Kidney (tissue), 14 donors: ENCODE results near the gene HEY2. TPM values are rescaled to one million over a fixed set of nuclear protein-coding genes. Genes with fewer than 3 reads are reported as not detected.

ENCODE experiments used
- DNase-seq, 5 donors: peaks; one replicate each; pipeline ENCODE4 v3.0.0-alpha.2; 2013 to 2020
- FAIRE-seq: peaks from 2 replicates; lab custom pipeline; 2012; peaks lifted over from hg19 to GRCh38; lab: Jason Lieb, UNC
- H3K27ac ChIP-seq, 2 donors: one replicate each; pipeline ENCODE4 v1.7.0; 2013; ENCODE audit warnings: low read depth in 2 of 2, low read length in 2 of 2, inconsistent platforms in 1 of 2
- H3K27me3 ChIP-seq: one replicate; pipeline ENCODE4 v1.7.1; 2013; ENCODE audit warnings: low read length, inconsistent platforms; ENCODE audit not compliant: control insufficient read depth, insufficient read depth
- H3K36me3 ChIP-seq, 3 donors: one replicate each; pipeline versions ENCODE4 v1.7.0 to v1.7.1; 2013; ENCODE audit warnings: low read length in 3 of 3, control low read depth in 1 of 3, inconsistent platforms in 1 of 3; ENCODE audit not compliant: insufficient read depth in 3 of 3, control insufficient read depth in 2 of 3
- H3K4me1 ChIP-seq, 3 donors: one replicate each; pipeline versions ENCODE4 v1.7.0 to v1.7.1; 2013; ENCODE audit warnings: low read length in 3 of 3, inconsistent platforms in 1 of 3, low read depth in 1 of 3; ENCODE audit not compliant: control insufficient read depth in 2 of 3, insufficient read depth in 2 of 3
- H3K4me3 ChIP-seq, 3 donors: one replicate each; pipeline versions ENCODE4 v1.7.0 to v1.8.1; 2013; ENCODE audit warnings: low read length in 3 of 3, control low read depth in 1 of 3, inconsistent platforms in 1 of 3
- H3K9ac ChIP-seq, 3 donors: one replicate each; pipeline versions ENCODE4 v1.7.0 to v1.7.1; 2013; ENCODE audit warnings: low read length in 3 of 3, control low read depth in 1 of 3, inconsistent platforms in 1 of 3
- H3K9me3 ChIP-seq, 3 donors: one replicate each; pipeline versions ENCODE4 v1.7.0 to v1.7.1; 2013; ENCODE audit warnings: low read length in 3 of 3, control low read depth in 1 of 3, inconsistent platforms in 1 of 3; ENCODE audit not compliant: control insufficient read depth in 2 of 3, insufficient read depth in 1 of 3
- CTCF ChIP-seq: IDR thresholded peaks from 3 replicates; pipeline ENCODE4 v1.5.1; 2012; ENCODE audit warnings: mild to moderate bottlenecking, moderate library complexity, borderline replicate concordance; ENCODE audit not compliant: insufficient read depth; ENCODE audit errors: extremely low read depth
- intact Hi-C: fragments of 100-400 bp; cut with DNase I; formaldehyde crosslinking; loops from one replicate; pipeline ENCODE4 v1.11.1; 2022
- polyA plus RNA-seq: library from polyadenylated mRNA; stranded (reverse); fragments of 350-450 nt; fragmentation: Illumina TruSeq; extraction: RNeasy Lipid Tissue Mini Kit (QIAGEN cat#74804); gene quantifications from one replicate; pipeline ENCODE4 v1.2.3, GENCODE V29; 2014; ENCODE audit warnings: low read depth, low replicate concordance; ENCODE audit not compliant: insufficient read depth
- total RNA-seq: library from RNA; stranded (reverse); fragmentation: NEBNext Ultra II Directional; extraction: Animal tissue kit (Norgen Biotek cat#: 25700); gene quantifications from one replicate; pipeline ENCODE4 v1.2.1, GENCODE V29; 2021
- donor health status: control.
- donor health status: control.
- donor health status: control.
- donor health status: control.
- donor health status: control.
- donor health status: DM: yes; HTN: yes; CAD: no.
- donor health status: Normal renal cell carcinoma (clear cell type).

Gene HEY2
- total and polyA plus RNA-seq, 2 donors from 2014 or later: 4.2 to 10.7 TPM

- Histone ChIP-seq H3K36me3 (no peaks in the 10 kb centered on the region), H3K4me3 (no peak overlapping the region), H3K4me1 (peaks cover 2 to 22% (median 4%) of the 10 kb centered on the region in 3 donors), H3K9ac (no peak overlapping the region), H3K9me3 (no peaks in the 10 kb centered on the region), H3K27ac (no peak overlapping the region), H3K27me3 (no peaks in the 10 kb centered on the region)
- DNase-seq: no peak
- TF ChIP-seq CTCF: no peak
- intact Hi-C loops: no loop called here
- FAIRE-seq: no peak
Measured at GRCh38 chr6:125806813-125807212, 57.4 kb downstream of the HEY2 start.

GRCh38 chr6:125807293-125807692 lies 57.9 kb downstream of the HEY2 start:
- Histone ChIP-seq H3K36me3 (no peaks in the 10 kb centered on the region), H3K4me1 (peaks cover 2 to 25% (median 4%) of the 10 kb centered on the region in 3 donors), H3K27me3 (no peaks in the 10 kb centered on the region), H3K4me3 (no peak overlapping the region), H3K27ac (no peak overlapping the region), H3K9me3 (no peaks in the 10 kb centered on the region), H3K9ac (no peak overlapping the region)
- intact Hi-C loops: no loop called here
- FAIRE-seq: no peak
- DNase-seq: no peak
- TF ChIP-seq CTCF: no peak

GRCh38 chr6:125808060-125808459 lies 58.6 kb downstream of the HEY2 start:
- no peaks in the 10 kb centered on the region for H3K9me3 ChIP-seq
- no peak for FAIRE-seq
- intact Hi-C loops: no loop called here
- no peak overlapping the region for H3K9ac ChIP-seq
- peaks cover 2 to 30% (median 10%) of the 10 kb centered on the region in 3 donors for H3K4me1 ChIP-seq
- TF ChIP-seq CTCF: no peak
- H3K27me3 ChIP-seq: no peaks in the 10 kb centered on the region
- H3K27ac ChIP-seq: no peak overlapping the region
- no peak overlapping the region for H3K4me3 ChIP-seq
- H3K36me3 ChIP-seq: no peaks in the 10 kb centered on the region
- DNase-seq: no peak

GRCh38 chr6:125808591-125808990 lies 59.2 kb downstream of the HEY2 start:
- H3K4me3 ChIP-seq: no peak overlapping the region
- H3K27me3 ChIP-seq: no peaks in the 10 kb centered on the region
- H3K9ac ChIP-seq: no peak overlapping the region
- peaks cover 2 to 29% (median 11%) of the 10 kb centered on the region in 3 donors for H3K4me1 ChIP-seq
- no peaks in the 10 kb centered on the region for H3K36me3 ChIP-seq
- no peak for FAIRE-seq
- H3K27ac ChIP-seq: no peak overlapping the region
- intact Hi-C loops: no loop called here
- H3K9me3 ChIP-seq: no peaks in the 10 kb centered on the region
- DNase-seq: no peak
- no peak for TF ChIP-seq CTCF
